D341Med (cell line): Measurements from ENCODE around the gene THUMPD3.

Experiments
- DNase-seq: peaks from one replicate; pipeline ENCODE4 v3.0.0; 2012; ENCODE audit warnings: low spot score

THUMPD3 gene

GRCh38 chr3:9362731-9363530 is at the start of gene THUMPD3:
TSS of gene THUMPD3 (plus strand) at chr3:9363054. CDS start at chr3:9365069, 2,015 bp downstream.
- DNase-seq = peak; percentile 86

- no peak for DNase-seq
Observed at GRCh38 chr3:9314796-9315195, 48.1 kb upstream of the THUMPD3 start.

- no peak for DNase-seq
Observed at GRCh38 chr3:9316881-9317361, 45.9 kb upstream of the THUMPD3 start.

DNA sequence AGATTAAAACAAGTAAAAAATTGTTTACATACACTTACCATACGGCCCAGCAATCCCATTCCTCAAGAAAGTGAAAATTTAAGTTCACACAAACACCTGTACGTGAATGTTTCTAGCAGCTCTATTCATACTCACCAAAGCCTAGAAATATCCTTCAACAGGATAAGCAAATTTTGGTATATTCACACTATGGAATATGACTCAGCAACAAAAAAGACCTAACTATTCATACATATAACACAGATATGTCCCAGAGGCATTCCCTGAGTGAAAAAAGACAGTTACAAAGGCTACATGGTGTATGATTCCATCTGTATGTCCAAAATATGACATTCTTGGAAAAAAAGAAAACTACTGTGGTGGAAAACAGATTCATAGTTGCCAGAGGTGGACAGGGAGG is 40.1 kb upstream of the THUMPD3 start:
- DNase-seq = no peak

DNA sequence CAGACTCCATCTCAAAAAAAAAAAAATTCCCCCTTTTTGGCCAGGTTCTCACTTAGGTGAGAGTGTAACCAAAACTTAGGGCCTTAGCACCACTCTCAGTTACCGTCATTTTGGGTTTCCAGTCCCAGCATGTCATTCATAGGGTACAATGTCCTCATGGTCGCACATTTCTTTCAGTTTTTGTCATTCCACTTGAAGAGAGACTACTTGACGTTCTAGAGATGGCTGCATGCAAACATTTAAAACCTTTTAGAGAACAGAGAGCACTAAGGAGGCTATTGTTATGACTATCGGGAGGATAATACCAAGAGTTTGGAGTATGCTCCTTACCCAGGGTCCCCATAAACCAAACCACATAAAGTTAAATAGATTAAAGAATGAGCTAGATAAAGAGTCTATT is 37.9 kb upstream of the THUMPD3 start:
- no peak for DNase-seq

- DNase-seq = no peak
Observed at GRCh38 chr3:9327578-9327977, 35.3 kb upstream of the THUMPD3 start.

DNA sequence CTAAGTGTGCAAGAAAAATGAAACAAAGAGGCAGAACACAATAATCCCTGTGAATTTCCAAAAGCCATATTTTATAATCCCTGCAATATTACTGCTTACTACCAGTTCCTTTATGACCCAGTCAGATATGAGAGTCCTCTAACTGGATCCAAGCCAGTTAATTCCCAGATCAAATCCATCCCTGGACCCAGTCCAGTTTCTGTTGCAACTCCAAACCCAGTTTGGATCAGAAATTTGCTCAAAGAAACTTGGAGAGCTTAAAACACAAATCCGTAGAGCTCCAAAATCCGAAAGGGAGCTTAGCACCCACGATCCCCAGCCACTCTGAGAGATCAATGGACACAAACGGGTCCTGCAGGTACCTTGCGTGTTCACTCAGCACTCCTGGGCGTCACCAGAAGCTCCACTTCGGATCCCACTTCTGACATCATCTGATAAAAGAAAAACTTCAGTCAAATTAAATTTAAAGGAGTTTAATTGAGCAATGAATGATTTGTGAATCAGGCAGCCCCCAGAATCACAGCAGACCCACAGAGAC is 32.6 kb upstream of the THUMPD3 start:
- no peak for DNase-seq

- no peak for DNase-seq
Observed at GRCh38 chr3:9331171-9331570, 31.7 kb upstream of the THUMPD3 start.

GRCh38 chr3:9332250-9333030 is 30.4 kb upstream of the THUMPD3 start:
- no peak for DNase-seq

DNA sequence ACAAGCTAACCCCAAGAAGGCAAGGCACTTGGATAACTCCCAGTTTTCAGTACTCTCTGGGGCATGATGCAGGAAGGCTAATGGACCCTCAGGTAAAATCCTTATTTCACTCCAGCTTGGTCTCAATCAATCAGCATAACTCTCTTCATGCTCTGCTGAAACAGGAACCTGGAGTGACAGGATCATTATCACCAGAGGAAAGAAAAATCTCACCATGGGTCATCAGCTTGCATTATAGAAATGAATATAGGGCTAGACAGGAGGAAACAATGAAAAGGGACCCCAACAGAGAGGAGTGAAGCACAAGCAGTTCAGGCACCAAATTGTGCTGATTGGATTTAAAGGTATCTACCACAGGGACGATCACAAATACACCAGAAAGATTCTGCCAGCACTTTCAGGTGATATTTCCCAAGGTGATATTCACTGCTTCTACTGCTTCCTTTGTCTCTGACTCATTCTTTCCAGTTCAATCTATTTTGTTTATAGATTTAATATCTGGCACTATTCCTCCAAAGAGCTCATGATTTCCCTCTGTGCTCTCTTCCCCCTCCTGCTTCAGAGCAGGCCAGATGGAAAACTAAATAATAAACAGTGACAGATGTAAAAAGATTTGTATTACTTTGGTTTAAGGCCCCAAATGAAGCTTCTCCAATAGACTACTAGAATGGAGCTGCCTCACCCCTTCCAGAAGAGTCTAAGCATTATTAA is 22.9 kb upstream of the THUMPD3 start:
- DNase-seq = no peak

DNA sequence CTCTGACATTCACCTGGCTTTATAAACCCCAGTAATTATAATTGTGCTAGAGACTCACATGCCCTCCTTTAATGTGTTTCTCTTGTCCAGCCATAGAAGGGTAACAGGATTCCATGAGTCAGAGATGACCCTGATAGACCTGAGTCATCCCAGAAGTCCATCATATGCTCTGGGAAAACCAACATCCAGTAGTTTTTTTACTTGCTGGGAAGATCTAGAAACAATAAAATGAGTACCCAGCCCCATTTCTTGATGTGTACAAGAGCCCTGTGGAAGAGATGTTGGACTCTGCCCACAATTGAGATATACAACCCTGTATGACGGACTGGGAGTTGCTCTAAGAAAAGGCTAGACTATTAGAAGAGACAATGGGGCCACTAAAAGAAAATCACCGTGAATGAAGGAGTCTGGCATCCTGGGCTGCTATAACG is 22.4 kb upstream of the THUMPD3 start:
- no peak for DNase-seq

- no peak for DNase-seq
Observed at GRCh38 chr3:9342696-9343095, 20.2 kb upstream of the THUMPD3 start.

DNA sequence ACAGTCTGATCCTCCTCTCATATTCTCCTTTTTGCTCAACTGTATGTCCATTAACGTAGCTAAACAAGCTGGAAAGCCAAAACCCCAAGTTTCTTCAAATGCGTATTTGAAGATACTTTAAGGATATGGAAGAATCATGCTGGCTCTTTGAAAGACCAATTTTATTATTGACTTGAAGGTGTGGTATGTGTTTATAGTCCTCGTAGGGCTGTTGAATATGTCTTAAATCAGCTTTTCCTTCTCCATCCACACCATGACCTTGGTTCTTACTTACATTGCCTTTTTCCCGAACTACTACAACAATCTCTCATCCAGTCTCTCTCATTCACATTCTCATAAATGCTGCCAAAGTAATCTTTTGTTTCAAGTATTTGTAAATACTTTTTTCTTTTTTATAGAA is 19.7 kb upstream of the THUMPD3 start:
- no peak for DNase-seq

DNA sequence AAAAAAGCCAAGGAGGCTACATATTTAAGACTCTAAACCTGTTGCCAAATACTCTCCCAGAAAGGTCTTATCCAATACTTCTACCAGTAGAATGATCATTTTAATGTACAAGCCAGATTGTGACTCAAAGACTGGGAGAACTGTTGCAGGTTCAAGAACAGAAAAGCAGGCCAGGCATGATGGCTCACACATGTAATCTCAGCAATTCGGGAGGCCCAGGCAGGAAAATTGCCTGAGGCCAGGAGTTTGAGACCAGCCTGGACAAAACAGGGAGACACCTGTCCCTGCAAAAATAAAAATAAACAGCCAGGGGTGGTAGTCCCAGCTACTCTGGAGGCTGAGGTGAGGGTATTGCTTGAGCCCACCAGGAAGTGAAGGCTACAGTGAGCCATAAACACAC is 17.8 kb upstream of the THUMPD3 start:
- no peak for DNase-seq

- DNase-seq = no peak
Observed at GRCh38 chr3:9346141-9346540, 16.7 kb upstream of the THUMPD3 start.

DNA sequence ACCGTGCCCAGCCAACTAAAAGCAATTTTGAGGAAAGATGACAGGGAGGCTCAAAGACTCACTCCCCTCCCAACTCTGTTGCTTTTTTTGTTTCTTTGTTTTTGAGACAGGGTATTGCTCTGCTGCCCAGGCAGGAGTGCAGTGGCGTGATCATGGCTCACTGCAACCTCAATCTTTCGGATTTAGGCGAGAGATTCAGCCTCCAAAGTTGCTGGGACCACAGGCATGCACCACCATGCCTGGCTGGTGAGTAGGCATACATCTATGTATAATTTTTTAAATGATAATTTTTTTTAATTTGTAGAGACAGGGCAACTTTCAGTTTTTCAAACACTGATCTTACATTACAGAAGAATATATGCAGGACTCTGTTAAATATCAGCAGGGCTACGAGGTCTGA is 15.8 kb upstream of the THUMPD3 start:
- no peak for DNase-seq

- DNase-seq = no peak
Observed at GRCh38 chr3:9347887-9348286, 15.0 kb upstream of the THUMPD3 start.

DNA sequence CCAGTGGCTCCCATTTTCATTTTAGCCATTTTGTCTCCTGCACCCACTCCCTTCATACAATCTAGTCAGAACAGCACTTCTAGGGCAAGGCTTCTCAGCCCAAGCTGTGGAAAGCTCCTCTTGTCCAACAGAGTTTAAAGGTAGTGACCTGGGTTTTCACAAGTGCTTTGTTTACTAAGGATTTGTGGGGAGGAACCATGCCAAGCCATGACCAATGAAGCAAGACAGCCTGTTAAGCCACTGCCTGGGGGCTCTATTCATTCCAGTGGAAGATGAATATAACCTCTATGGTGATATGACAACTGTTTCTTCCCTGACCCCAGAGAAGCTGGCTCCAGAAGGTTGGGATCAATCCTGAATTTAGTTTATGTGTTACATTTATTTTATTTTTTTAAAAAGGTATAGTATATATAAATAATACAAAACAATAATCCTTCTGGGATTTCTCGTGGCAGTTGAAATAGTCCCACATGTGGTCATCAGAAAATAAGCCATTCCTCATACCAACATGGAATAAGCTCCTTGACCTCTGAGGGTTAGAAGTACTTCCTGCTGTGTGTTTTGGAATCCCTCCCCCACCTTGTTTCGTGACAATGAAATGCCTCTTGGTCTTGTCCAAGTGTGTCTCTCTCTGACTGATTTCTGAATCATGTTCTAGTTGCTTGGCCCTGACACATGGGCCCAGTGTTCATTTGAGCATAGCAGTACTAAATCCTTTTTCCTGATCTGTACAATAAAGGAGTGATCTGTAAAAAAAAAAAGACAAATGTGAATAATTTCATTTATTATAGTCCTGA is 13.3 kb upstream of the THUMPD3 start:
- no peak for DNase-seq

DNA sequence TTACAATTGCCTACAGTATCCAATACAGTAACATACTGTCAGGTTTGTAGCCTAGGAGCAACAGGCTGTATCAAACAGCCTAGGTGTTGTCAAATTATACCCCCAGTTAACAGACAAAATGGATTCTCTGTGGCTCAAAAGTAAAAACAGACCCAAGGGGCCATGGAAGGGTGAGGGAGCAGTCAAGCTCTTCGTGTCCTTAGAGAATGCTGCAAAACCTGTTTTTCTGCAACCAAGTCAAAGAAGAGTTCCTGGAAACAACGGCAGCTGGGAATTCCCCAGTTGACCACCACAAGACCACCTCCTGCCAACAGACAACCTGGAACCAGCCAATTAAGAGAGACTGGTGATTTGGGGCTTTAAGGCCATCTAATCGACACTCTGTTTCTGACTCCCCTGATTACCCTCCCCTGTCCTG is 11.1 kb upstream of the THUMPD3 start:
- no peak for DNase-seq

DNA sequence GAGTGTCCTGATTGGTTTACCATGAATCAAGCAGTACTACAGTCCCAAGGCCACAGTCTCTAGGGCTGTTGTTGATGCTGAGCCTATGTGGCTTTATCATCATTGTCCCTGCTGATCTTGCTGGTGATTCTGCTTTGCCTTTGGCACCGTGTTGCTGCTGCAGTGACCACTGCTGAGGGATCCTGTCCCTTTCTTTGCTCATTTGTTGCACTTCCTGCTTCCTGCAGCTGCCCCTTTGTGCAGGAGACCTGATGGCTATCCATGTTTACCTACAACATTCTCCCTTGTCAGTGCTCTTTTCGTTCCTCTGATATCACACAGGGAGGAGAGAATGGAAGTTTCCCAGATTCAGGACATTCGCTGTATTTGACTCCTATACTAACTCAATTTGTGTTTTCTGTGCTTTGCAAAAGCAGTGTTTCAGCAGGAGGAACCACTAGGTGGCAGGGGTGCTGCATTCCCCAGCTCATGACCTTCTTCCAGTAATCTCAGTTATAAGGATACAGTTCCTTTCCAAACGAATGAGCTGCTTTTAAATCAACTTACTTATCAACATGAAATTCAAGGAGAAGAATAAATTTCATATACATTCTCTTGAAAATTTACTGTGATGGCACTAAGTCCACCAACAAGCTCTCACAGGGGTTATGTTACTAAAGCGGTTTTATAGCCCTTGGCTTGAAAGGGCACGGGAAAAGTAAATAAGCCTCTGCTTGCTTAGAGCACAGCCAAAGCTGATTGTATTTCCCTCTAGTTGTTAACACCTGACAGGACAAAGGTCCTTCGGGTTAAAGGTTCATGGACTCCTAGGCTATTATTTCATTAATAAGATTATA is 9.7 kb upstream of the THUMPD3 start:
- DNase-seq = peak; percentile 75
